ENCODE results near the gene RABEP2. TPM values are rescaled to one million over a fixed set of nuclear protein-coding genes. Genes with fewer than 3 reads are reported as not detected.
A peak's percentile ranks its signal among the peaks of the same experiment; 100 is the strongest.

Gene RABEP2
- total and polyA plus RNA-seq, 9 of the 15 experiments (the other 6 are each of a cell fraction or from before 2014, with no cell fraction given) = 0.15 to 13.4 (median 3.5) TPM

GRCh38 chr16:28950648-28951409, 25.8 kb upstream of the RABEP2 start, which contains the start of gene NFATC2IP (continued):
- TF ChIP-seq BRF2 (IDR thresholded peaks at IDR 0.05; ENCODE audit: borderline replicate concordance, insufficient read depth, insufficient read length) (no peak), SAFB (IDR thresholded peaks at IDR 0.05; ENCODE audit: borderline replicate concordance, low read depth, low read length) (no peak), ZNF274 (IDR thresholded peaks at IDR 0.05; ENCODE audit: borderline replicate concordance, low read depth, low read length) (no peak), ZNF696 (CRISPR knock-in tag; conservative IDR thresholded peaks at IDR 0.05) (no peak), HNRNPUL1 (IDR thresholded peaks at IDR 0.05; ENCODE audit: low read length) (no peak), SMARCB1 (IDR thresholded peaks at IDR 0.05; ENCODE audit: insufficient read length, low read depth) (no peak), SIRT6 (IDR thresholded peaks at IDR 0.05; ENCODE audit: low read depth, low read length) (no peak), ZNF445 (CRISPR knock-in tag; IDR thresholded peaks at IDR 0.05; ENCODE audit: low read depth) (no peak), GTF2B (IDR thresholded peaks at IDR 0.05; ENCODE audit: extremely low read depth, insufficient read length) (no peak), KLF16 (IDR thresholded peaks at IDR 0.05) (no peak), IRF1 (CRISPR knock-in tag; IDR thresholded peaks at IDR 0.05; ENCODE audit: borderline replicate concordance) (no peak), ETV1 (tag; conservative IDR thresholded peaks at IDR 0.05; ENCODE audit: low read depth) (peak; percentile 84), BDP1 (IDR thresholded peaks at IDR 0.05; ENCODE audit: insufficient read depth, insufficient read length) (no peak), GTF2A2 (tag; IDR thresholded peaks at IDR 0.05) (no peak; the same call in 1 of the 2 replicates), TCF3 (CRISPR knock-in tag; IDR thresholded peaks at IDR 0.05) (no peak), ZFP91 (CRISPR knock-in tag; IDR thresholded peaks at IDR 0.05) (no peak), ELK1 (CRISPR knock-in tag; IDR thresholded peaks at IDR 0.05) (no peak), ZNF511 (CRISPR knock-in tag; IDR thresholded peaks at IDR 0.05) (no peak), CREB1 (IDR thresholded peaks at IDR 0.05) (peak; percentile 87), CREB1 (CRISPR knock-in tag; IDR thresholded peaks at IDR 0.05) (peak; percentile 91), GATAD2A (IDR thresholded peaks at IDR 0.05) (0 out of 2 replicates have a peak, but pooled peaks have one; percentile 30), ZNF282 (CRISPR knock-in tag; IDR thresholded peaks at IDR 0.05) (no peak), XRCC5 (IDR thresholded peaks at IDR 0.05; ENCODE audit: low read depth, low read length) (no peak), DNMT1 (IDR thresholded peaks at IDR 0.05) (no peak)
